ENCODE data around the gene EFNA2. TPM values are rescaled to one million over a fixed set of nuclear protein-coding genes. Genes with fewer than 3 reads are reported as not detected.
A peak's percentile ranks its signal among the peaks of the same experiment; 100 is the strongest.
"Not testable (repeated sequence)": the region's sequence is repeated elsewhere in the genome, so short reads cannot be mapped to it uniquely, and the experiment has no call there.

EFNA2 gene
- total RNA-seq, 4 donors from 2014 or later, result not detected

- Histone ChIP-seq H3K4me1 (peaks cover 3 to 16% (median 10%) of the 10 kb centered on the region in 4 donors), H3K27ac (peak overlapping the region in 1 of 4 donors; percentile 45), H3K4me3 (peak overlapping the region in 2 of 4 donors; percentile 15 to 40), H3K36me3 (no peaks in the 10 kb centered on the region), H3K27me3 (peaks cover 0 to 62% of the 10 kb centered on the region in 2 donors), H3K9me3 (no peaks in the 10 kb centered on the region)
- no peak for TF ChIP-seq EP300 (IDR thresholded peaks at IDR 0.05)
- TF ChIP-seq CTCF (IDR thresholded peaks at IDR 0.05), result no peak
- TF ChIP-seq POLR2A (IDR thresholded peaks at IDR 0.05), result no peak
- no peak for DNase-seq (ENCODE audit: low spot score in 2 of 2)
- WGBS, 2 donors, result 79 to 84% methylated on average over 12 of the region's 12 CpGs
These were observed 38.7 kb downstream of the EFNA2 start for GRCh38 chr19:1324249-1324805.

GRCh38 chr19:1324806-1325567 lies 39.3 kb downstream of the EFNA2 start:
- WGBS, 2 donors, result 1 to 3% methylated on average over 45 to 57 of the region's 66 CpGs
- Histone ChIP-seq H3K27ac (peak overlapping the region in 2 of 4 donors; percentile 28 to 45), H3K36me3 (no peaks in the 10 kb centered on the region), H3K9me3 (no peaks in the 10 kb centered on the region), H3K27me3 (peaks cover 0 to 56% of the 10 kb centered on the region in 2 donors), H3K4me1 (peaks cover 3 to 14% (median 10%) of the 10 kb centered on the region in 4 donors), H3K4me3 (peak overlapping the region; percentile 15 to 42 (median 37))
- peak; percentile 31 to 39 for DNase-seq (ENCODE audit: low spot score in 2 of 2)
- TF ChIP-seq EP300 (IDR thresholded peaks at IDR 0.05), result peak in 1 of 2 donors; percentile 20
- no peak for TF ChIP-seq CTCF (IDR thresholded peaks at IDR 0.05)
- peak in 1 of 2 donors; percentile 4 for TF ChIP-seq POLR2A (IDR thresholded peaks at IDR 0.05)

GRCh38 chr19:1325568-1326294 lies 40.1 kb downstream of the EFNA2 start:
- DNase-seq (ENCODE audit: low spot score in 2 of 2), result no peak
- no peaks in the 10 kb centered on the region for H3K36me3 ChIP-seq
- peak overlapping the region in 2 of 4 donors; percentile 28 to 45 for H3K27ac ChIP-seq
- WGBS, 2 donors, result 60 to 69% methylated on average over 19 to 35 of the region's 38 CpGs
- peaks cover 3 to 14% (median 10%) of the 10 kb centered on the region in 4 donors for H3K4me1 ChIP-seq
- H3K9me3 ChIP-seq, result no peaks in the 10 kb centered on the region
- TF ChIP-seq POLR2A (IDR thresholded peaks at IDR 0.05), result no peak
- no peak for TF ChIP-seq CTCF (IDR thresholded peaks at IDR 0.05)
- TF ChIP-seq EP300 (IDR thresholded peaks at IDR 0.05), result no peak
- peak overlapping the region in 3 of 4 donors; percentile 34 to 42 (median 40) for H3K4me3 ChIP-seq
- H3K27me3 ChIP-seq, result peaks cover 0 to 54% of the 10 kb centered on the region in 2 donors

- no peaks in the 10 kb centered on the region for H3K9me3 ChIP-seq
- H3K4me1 ChIP-seq, result peaks cover 3 to 14% (median 10%) of the 10 kb centered on the region in 4 donors
- DNase-seq (ENCODE audit: low spot score in 2 of 2), result no peak
- H3K27me3 ChIP-seq, result peaks cover 0 to 52% of the 10 kb centered on the region in 2 donors
- TF ChIP-seq CTCF (IDR thresholded peaks at IDR 0.05), result no peak
- no peak for TF ChIP-seq POLR2A (IDR thresholded peaks at IDR 0.05)
- TF ChIP-seq EP300 (IDR thresholded peaks at IDR 0.05), result no peak
- no peak overlapping the region for H3K27ac ChIP-seq
- no peaks in the 10 kb centered on the region for H3K36me3 ChIP-seq
- H3K4me3 ChIP-seq, result no peak overlapping the region
- 78 to 79% methylated on average over 14 of the region's 14 CpGs for WGBS, 2 donors
These were observed 41.5 kb downstream of the EFNA2 start for GRCh38 chr19:1327125-1327524.

- H3K27me3 ChIP-seq, result peaks cover 0 to 23% of the 10 kb centered on the region in 2 donors
- not testable (repeated sequence) for H3K36me3 ChIP-seq; H3K4me1 ChIP-seq; H3K9me3 ChIP-seq; H3K4me3 ChIP-seq; H3K27ac ChIP-seq; DNase-seq (ENCODE audit: low spot score in 2 of 2)
- WGBS, 2 donors, result 84 to 88% methylated on average over 8 of the region's 8 CpGs
These were observed 46.5 kb downstream of the EFNA2 start for GRCh38 chr19:1332208-1332607.
